KMS-11 (cell line): ENCODE results near the gene TAS1R3.

Experiments used
- H2AFZ ChIP-seq: fragments of 200-600 bp; sonication (generic); 2 replicates; pipeline ENCODE4 v1.6.1; 2016; ENCODE audit warnings: antibody characterized with exemption, mixed run types, low read depth
- H3K27ac ChIP-seq: fragments of 200-600 bp; sonication (generic); 2 replicates; pipeline ENCODE4 v1.6.1; 2016; ENCODE audit warnings: mild to moderate bottlenecking, mixed run types
- H3K27me3 ChIP-seq: fragments of 200-600 bp; sonication (generic); 2 replicates; pipeline ENCODE4 v1.6.1; 2017; ENCODE audit warnings: mild to moderate bottlenecking, low read depth, mixed run types, moderate library complexity; ENCODE audit not compliant: insufficient read depth
- H3K36me3 ChIP-seq: fragments of 200-600 bp; sonication (generic); 2 replicates; pipeline ENCODE4 v1.6.1; 2017; ENCODE audit warnings: mild to moderate bottlenecking, mixed run types; ENCODE audit not compliant: insufficient read depth
- H3K4me1 ChIP-seq: fragments of 200-600 bp; sonication (generic); 2 replicates; pipeline ENCODE4 v1.6.1; 2016; ENCODE audit warnings: mild to moderate bottlenecking, low read depth, mixed run types; ENCODE audit not compliant: poor library complexity, severe bottlenecking
- H3K4me2 ChIP-seq: fragments of 200-600 bp; sonication (generic); 2 replicates; pipeline ENCODE4 v1.7.0; 2016; ENCODE audit warnings: mild to moderate bottlenecking, mixed run types
- H3K4me3 ChIP-seq: fragments of 200-600 bp; sonication (generic); IDR thresholded peaks from 2 replicates; pipeline ENCODE4 v1.6.1; 2017; ENCODE audit warnings: low read depth, low read length, mixed read lengths; ENCODE audit not compliant: insufficient read depth
- H3K79me2 ChIP-seq: fragments of 200-600 bp; sonication (generic); 2 replicates; pipeline ENCODE4 v1.6.1; 2016; ENCODE audit warnings: low read depth, mixed run types; ENCODE audit not compliant: insufficient read depth
- H3K9ac ChIP-seq: fragments of 200-600 bp; sonication (generic); 2 replicates; pipeline ENCODE4 v1.6.1; 2016; ENCODE audit warnings: mild to moderate bottlenecking, mixed run types
- H4K20me1 ChIP-seq: fragments of 200-600 bp; sonication (generic); 2 replicates; pipeline ENCODE4 v1.6.1; 2016; ENCODE audit warnings: mild to moderate bottlenecking, mixed run types; ENCODE audit not compliant: insufficient read depth
- CTCF ChIP-seq: fragments of 200-600 bp; sonication (generic); conservative IDR thresholded peaks from 2 replicates; pipeline ENCODE4 v1.6.1; 2017; ENCODE audit warnings: low read depth, mild to moderate bottlenecking, antibody characterized with exemption, low read length, moderate library complexity, mixed read lengths

Gene TAS1R3

DNA sequence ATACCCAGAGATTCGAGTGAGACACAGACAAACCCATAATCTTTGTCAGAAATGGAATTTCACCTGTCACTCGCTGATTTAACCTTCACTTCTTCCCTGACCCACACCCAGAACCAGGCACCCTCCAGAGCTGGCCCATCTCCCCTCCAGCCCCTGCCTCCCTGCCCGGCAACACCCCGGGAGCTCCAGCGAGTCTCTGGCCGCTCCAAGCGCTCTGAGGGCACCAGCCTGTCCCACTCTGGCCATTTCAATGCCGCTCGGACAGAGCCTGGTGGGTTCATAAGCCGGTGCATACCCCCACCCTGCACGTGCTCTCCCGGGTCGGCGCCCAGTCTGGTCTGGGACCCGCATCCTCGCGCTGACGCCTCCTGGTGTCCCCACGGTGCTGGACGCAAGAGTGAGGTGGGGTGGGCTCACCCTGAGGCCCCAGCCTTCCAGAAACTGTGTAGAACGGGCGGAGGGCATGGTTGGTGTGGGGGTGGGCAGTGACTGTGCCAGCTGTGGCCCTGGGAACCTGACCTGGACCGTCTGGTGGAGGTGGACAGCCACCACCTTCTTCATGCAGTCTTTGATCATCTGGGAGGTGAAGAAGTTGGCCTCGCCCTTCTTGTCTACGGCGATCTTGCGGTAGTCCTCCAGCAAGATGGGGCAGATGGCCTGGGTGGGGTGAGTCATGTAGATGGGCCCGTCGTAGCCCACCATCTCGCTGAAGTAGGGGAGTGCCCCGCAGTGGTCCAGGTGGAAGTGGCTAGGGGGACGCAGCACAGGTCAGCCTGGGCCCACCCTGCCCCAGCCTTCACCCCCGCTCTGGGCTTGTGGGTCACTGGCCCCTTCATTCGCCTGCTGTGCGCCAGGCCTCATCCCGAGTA lies 12.1 kb upstream of the TAS1R3 start:
- no peak for TF ChIP-seq CTCF
- peaks cover 9% of the 10 kb centered on the region for H3K4me1 ChIP-seq
- no peaks in the 10 kb centered on the region for H4K20me1 ChIP-seq
- no peak overlapping the region for H3K4me3 ChIP-seq
- H3K79me2 ChIP-seq, result peaks cover 41% of the 10 kb centered on the region
- no peak overlapping the region for H3K9ac ChIP-seq
- no peak overlapping the region for H3K27ac ChIP-seq
- H3K36me3 ChIP-seq, result no peaks in the 10 kb centered on the region; the same call in 1 of the 2 replicates
- no peak overlapping the region for H3K4me2 ChIP-seq
- H3K27me3 ChIP-seq, result no peaks in the 10 kb centered on the region
- H2AFZ ChIP-seq, result no peak overlapping the region

- Histone ChIP-seq H3K4me2 (no peak overlapping the region), H3K79me2 (peaks cover 44% of the 10 kb centered on the region), H3K36me3 (no peaks in the 10 kb centered on the region; the same call in 1 of the 2 replicates), H3K9ac (no peak overlapping the region), H4K20me1 (no peaks in the 10 kb centered on the region), H3K4me1 (peaks cover 9% of the 10 kb centered on the region), H3K27me3 (no peaks in the 10 kb centered on the region), H3K27ac (no peak overlapping the region), H2AFZ (no peak overlapping the region), H3K4me3 (no peak overlapping the region)
- TF ChIP-seq CTCF, result no peak
Measured at GRCh38 chr1:1319646-1319941, 11.5 kb upstream of the TAS1R3 start.

DNA sequence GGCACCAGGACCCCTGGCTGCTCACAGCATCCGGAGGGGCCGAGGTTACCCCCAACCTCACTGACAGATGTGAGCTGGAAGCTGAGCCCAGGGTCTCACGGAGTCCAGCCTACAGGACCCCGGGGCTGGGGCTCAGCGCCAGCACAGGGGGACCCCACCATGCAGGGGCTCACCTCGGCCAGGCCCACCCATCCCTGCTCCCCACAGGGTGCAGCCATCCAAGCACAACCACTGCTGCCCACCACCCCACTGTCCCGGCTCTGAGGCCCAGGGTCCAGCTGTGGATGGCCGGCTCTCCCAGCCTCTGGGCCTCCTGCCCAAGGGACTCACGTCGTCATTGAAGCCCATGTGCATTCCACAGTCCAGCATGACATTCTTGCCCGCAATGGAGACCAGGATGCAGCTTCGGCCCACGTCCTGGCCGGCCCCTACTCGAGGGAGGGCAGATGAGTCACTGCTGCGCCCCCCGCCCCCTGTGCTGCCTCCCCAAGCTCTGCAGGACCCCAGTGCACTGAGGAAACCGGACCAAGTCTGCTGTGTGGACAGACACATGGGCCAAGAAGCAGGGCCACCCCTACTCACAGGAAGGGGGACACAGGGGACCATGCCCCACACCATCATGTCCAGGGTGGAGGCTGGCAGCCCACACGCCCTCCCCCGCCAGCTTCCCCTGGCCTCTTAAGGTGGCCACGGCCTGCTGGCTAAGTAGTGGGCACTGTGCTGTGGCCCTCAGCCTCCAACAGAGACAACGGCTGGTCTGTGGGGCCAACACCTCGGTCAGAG lies 10.2 kb upstream of the TAS1R3 start:
- TF ChIP-seq CTCF, result no peak
- Histone ChIP-seq H3K4me1 (peaks cover 15% of the 10 kb centered on the region), H3K79me2 (peaks cover 49% of the 10 kb centered on the region), H3K36me3 (no peaks in the 10 kb centered on the region; the same call in 1 of the 2 replicates), H3K27me3 (no peaks in the 10 kb centered on the region), H4K20me1 (no peaks in the 10 kb centered on the region), H3K27ac (no peak overlapping the region), H3K4me2 (no peak overlapping the region), H3K4me3 (no peak overlapping the region), H2AFZ (no peak overlapping the region), H3K9ac (no peak overlapping the region)

- TF ChIP-seq CTCF, result no peak
- H3K4me2 ChIP-seq, result no peak overlapping the region
- H2AFZ ChIP-seq, result no peak overlapping the region
- H3K36me3 ChIP-seq, result no peaks in the 10 kb centered on the region; the same call in 1 of the 2 replicates
- peaks cover 52% of the 10 kb centered on the region for H3K79me2 ChIP-seq
- no peaks in the 10 kb centered on the region for H4K20me1 ChIP-seq
- H3K27me3 ChIP-seq, result no peaks in the 10 kb centered on the region
- peaks cover 21% of the 10 kb centered on the region for H3K4me1 ChIP-seq
- no peak overlapping the region for H3K9ac ChIP-seq
- no peak overlapping the region for H3K27ac ChIP-seq
- H3K4me3 ChIP-seq, result no peak overlapping the region
Measured at GRCh38 chr1:1321477-1321876, 9.6 kb upstream of the TAS1R3 start.
